CD1c-positive myeloid dendritic cell (primary cell): ENCODE data around the gene PARP3.
A peak's percentile ranks its signal among the peaks of the same experiment; 100 is the strongest.
"Not testable (repeated sequence)": the region's sequence is repeated elsewhere in the genome, so short reads cannot be mapped to it uniquely, and the experiment has no call there.

Experiments used
- DNase-seq: peaks from one replicate; pipeline ENCODE4 v3.0.0-alpha.2; 2016; ENCODE audit errors: extremely low spot score

PARP3 gene

GRCh38 chr3:51985063-51985462, 42.9 kb downstream of the PARP3 start:
- DNase-seq = no peak

- no peak for DNase-seq
Measured at GRCh38 chr3:51986010-51986947, 44.1 kb downstream of the PARP3 start.

GRCh38 chr3:51987568-51987967, 45.4 kb downstream of the PARP3 start:
- DNase-seq = no peak

- no peak for DNase-seq
Measured at GRCh38 chr3:51988286-51989146, 46.4 kb downstream of the PARP3 start.

- not testable (repeated sequence) for DNase-seq
Measured at GRCh38 chr3:51990501-51990971, 48.4 kb downstream of the PARP3 start.

- no peak for DNase-seq
Measured at GRCh38 chr3:51992017-51992682, 50.0 kb downstream of the PARP3 start.

- not testable (repeated sequence) for DNase-seq
Measured at GRCh38 chr3:51993657-51994056, 51.5 kb downstream of the PARP3 start.

- no peak for DNase-seq
Measured at GRCh38 chr3:51994530-51994929, 52.4 kb downstream of the PARP3 start.

GRCh38 chr3:51995346-51996163, 53.4 kb downstream of the PARP3 start, which contains the start of gene RPL29:
RPL29 (minus strand) TSS chr3:51995895; CDS start chr3:51995461, 434 bp downstream.
- peak; percentile 96 for DNase-seq

- no peak for DNase-seq
Measured at GRCh38 chr3:51997172-51997571, 55.0 kb downstream of the PARP3 start.

- DNase-seq = no peak
Measured at GRCh38 chr3:51997935-51998596, 55.9 kb downstream of the PARP3 start.
